ENCODE data around the gene TECRL.

The TECRL gene

DNA sequence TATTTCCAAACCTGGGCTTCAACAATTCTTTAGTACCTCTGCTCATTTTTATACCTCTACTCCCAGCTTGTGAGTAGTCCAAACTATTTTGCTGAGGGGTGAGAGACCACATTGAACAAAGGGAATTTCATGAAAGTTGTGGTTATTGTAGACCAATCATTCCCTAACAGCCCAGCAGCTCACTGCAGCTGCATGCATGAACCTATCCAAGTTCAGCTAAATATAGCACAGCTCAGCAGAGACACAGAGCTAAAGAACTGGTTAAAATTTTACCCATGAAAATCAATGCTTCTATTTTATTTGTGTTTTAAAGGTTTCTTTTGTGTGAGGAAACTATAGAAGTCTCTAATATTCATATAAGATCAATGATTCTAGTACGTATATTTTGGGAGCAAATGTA, 82.7 kb downstream of the TECRL start:
- DNase-seq (ENCODE audit: low spot score), result no peak

DNA sequence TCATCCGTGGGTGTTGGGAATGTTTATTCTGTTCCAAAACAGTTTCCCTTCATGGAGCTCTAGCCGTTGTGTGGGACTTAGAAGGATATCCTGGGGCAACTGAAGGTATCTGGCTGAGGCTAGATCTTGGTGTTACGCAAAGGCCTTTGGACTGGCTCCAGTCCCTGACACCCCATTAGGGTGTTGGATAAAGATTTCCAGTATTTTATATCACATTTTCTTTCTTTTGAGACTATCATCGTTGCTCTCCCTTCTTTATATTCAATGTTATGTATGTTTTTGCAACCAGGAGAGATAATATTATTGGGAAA, 103.0 kb downstream of the TECRL start:
- DNase-seq (ENCODE audit: low spot score), result no peak

DNA sequence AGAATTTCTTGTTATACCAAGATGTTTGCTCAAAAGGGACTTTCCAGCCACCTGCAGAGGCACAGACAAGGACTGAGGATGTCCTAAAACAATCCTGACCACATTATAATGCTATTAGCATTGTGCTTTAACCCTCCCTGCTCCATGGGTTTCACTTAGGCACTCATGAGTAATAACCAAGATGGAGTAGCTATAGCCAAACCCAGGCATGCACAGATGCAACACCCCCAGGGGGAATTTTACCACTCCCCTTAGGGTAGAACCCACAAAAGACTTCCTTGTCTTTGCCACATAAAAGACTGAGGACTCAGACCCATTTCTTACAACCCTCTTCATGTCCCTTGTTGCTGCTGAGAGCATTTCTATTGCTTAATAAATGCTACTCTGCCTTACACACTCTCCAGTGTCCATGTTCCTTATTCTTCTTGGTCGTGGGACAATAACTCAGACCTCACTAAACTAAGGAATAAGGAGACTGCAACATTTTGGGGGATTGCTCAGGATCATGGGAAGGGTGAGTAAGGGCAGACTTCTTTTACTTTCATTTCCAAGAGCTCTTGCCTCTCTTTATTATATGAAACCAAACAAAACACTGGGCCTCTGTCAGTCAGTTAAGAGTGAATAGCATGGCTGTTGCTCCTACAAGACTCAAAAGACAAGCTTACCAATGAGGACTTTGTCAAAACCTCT, 103.5 kb downstream of the TECRL start:
- no peak for DNase-seq (ENCODE audit: low spot score)

DNA sequence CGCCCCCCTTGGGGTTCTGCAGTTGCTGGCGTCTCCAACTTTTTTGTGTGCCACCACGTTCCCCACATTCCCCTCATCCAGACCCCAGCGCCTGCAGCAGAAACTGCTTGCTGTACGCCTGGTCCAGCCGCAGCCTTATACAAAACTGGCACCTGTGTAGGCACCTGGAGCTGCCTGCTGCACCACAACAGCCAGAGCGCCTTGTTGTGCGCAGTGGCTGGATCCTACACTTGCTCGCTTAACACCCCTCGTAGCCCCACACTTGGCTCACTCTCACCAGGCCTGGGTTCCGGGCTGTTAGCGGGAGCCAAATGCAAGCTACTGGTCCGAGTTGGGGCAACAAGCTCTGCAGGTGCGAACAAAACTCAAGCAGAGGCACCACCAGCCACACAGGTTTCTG, 136.8 kb downstream of the TECRL start:
- DNase-seq (ENCODE audit: low spot score), result no peak

DNA sequence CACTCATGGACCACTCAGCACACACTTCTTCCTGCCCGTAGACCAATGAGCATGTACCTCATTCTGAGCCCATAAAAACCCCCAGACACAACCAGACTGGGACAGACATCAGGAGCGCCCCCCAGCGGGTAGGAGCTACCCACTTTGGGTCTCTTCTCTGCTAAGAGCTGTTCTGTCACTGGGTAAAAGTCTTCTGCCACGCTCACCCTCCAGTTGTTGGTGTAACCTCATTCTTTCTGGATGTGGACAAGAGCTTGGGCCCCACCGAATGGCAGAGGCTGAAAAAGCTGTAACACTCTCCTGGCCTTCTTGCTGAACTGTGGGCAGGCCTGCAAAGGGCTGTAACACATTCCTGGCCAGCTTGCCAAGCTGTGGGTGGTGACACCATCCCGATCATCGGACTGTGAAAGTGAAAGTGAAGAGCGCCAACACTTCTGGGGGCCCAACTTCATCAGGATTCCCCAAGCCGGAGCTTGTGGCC, 137.6 kb downstream of the TECRL start:
- no peak for DNase-seq (ENCODE audit: low spot score)

DNA sequence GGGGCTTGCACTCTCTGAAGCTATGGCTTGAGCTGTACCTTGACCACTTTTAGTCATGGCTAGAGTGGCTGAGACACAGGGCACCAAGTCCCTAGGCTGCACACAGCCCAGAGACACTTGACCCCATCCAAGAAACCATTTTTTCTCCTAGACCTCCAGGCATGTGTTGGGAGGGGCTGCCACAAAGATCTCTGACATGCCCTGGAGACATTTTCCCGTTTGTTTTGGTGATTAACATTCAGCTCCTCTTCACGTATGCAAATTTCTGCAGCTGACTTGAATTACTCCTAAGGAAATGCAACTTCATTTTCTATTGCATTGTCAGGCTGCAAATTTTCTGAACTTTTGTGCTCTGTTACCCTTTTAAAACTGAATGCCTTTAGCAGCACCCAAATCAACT, 142.6 kb downstream of the TECRL start:
- no peak for DNase-seq (ENCODE audit: low spot score)

DNA sequence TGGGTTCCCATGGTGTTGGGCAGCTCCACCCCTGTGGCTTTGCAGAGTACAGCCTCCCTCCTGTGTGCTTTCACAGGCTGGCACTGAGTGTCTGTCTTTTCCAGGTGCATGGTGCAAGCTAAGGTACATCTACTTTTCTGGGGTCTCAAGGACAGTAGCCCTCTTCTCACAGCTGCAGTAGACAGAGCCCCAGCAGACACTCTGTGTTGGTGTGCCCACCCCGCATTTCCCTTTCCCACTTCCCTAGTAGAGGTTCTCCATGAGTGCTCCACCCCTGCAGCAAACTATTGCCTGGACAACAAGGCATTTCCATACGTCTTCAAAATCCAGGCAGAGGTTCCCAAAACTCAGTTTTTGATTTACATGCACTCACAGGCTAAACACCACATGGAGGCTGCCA, 143.0 kb downstream of the TECRL start:
- no peak for DNase-seq (ENCODE audit: low spot score)

DNA sequence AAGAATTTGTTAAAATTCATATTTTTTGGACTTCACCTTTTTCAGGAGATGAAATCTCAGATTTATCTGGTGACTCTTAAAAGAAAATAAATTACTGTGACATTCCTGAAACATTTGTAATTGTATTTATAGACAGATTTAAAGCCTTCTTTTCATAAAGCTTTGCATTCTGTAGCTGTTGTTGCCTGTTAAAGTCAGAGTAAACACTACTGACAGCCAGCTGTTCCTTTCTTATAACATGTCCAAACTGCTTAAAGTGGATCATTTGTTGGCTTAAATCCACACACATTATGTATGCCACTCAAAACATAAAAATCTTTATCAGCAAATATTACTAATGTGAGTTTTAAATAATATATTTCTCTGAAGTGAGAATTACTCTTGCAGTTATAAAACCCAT, 157.5 kb downstream of the TECRL start:
- no peak for DNase-seq (ENCODE audit: low spot score)

DNA sequence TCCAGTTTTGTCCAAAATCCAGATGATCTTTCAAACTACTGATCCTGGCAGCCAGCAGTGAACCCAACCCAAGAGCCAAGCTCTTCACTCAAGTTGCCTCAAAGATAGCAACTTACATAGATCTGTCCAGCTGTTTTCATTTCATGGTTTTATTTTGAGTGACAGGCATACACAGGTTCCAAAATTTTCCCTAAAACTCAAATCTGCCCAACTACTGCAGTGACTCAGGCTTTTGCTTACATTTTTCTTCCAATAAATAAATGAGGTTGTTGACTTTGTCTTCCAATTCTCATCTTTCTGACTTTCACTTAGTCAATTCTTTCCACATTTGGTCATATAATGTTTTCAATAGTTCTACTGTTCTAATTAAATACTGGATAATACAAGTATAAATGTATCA, 158.8 kb downstream of the TECRL start:
- DNase-seq (ENCODE audit: low spot score), result no peak

DNA sequence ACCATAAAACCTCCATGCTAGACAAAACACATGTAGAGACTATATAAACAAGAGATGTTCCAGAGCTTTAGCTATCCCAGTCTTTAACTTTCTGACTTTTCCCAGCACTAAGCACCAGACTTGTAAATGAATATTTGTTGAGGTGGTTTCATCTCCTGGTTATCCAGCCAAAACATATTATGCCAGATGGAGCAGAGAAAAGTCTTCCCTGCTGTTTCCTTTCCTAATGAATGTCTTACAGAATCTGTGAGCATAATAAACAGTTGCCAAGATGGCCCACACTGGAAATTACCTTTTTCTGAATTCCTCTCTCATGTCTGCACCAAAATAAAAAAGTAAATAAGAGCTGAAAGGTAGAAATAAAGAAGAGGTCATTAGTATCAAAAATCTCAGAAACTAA, 159.2 kb downstream of the TECRL start:
- DNase-seq (ENCODE audit: low spot score), result no peak

DNA sequence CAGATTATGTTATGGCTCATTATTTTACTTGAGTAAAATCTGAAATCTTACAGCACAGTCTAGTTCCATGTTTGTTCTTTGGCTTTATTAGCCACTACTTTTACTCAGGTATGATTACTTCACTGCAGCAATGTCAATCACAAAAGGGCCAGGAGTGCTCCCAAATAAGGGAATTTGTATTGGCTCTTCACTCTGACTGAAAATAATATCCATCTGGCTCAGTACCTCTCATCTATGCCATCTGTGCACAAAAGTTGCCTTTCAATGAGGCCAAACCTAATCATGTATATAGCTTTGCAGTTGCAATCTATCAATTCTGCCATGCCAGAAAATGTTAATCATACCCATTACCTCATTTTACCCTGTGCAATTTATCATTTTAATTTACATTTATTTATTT, 161.1 kb downstream of the TECRL start:
- no peak for DNase-seq (ENCODE audit: low spot score)

DNA sequence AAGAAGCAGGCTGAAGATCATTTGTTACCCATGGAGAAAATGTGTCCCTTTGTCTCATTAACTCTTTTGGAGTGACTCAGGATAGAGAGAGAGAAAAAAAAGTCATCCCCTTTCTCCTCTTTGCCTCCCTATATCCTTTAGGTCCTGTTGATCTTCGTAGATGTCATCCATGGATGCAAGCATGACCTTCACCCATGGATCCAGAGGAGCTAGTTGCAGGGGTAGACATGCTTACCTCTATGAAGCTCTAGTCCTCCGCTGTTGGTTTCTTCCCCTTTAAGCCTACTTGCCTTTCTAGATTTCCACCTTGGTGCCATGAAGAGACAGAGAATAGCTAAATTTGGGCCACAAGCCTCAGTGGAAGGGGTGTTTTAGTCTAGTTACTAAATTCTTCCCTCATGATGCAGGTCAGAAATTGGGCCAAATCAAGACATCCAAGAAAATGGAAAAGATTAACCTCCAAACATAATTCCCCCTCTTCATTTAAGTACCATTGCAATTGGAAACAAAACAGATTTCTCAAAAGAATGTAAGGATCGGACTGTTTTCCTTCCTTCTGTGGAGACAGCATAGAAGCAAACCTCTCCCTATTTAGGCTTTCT, 178.4 kb downstream of the TECRL start:
- no peak for DNase-seq (ENCODE audit: low spot score)

All from ecto neural progenitor cell (in vitro differentiated cells).